Activated T-cell treated with anti-CD3 and anti-CD28 coated beads for 24 hours (primary cell): ENCODE measurements around the gene SUMF1.
A peak's percentile ranks its signal among the peaks of the same experiment; 100 is the strongest.

Source experiments
- DNase-seq: peaks from one replicate; pipeline ENCODE4 v3.0.0-alpha.2; 2020; ENCODE audit warnings: low read depth

The SUMF1 gene

GRCh38 chr3:4413467-4413866, 53.6 kb downstream of the SUMF1 start:
- DNase-seq, result no peak

GRCh38 chr3:4411833-4412232, 55.2 kb downstream of the SUMF1 start:
- DNase-seq, result no peak

GRCh38 chr3:4411236-4411635, 55.8 kb downstream of the SUMF1 start:
- DNase-seq, result no peak

GRCh38 chr3:4410606-4411005, 56.5 kb downstream of the SUMF1 start:
- no peak for DNase-seq

GRCh38 chr3:4409971-4410573, 57.0 kb downstream of the SUMF1 start:
- DNase-seq, result no peak

GRCh38 chr3:4409415-4409814, 57.7 kb downstream of the SUMF1 start:
- DNase-seq, result peak; percentile 25

GRCh38 chr3:4408958-4409357, 58.1 kb downstream of the SUMF1 start:
- no peak for DNase-seq

- no peak for DNase-seq
Observed at GRCh38 chr3:4407941-4408340, 59.1 kb downstream of the SUMF1 start.

- no peak for DNase-seq
Observed at GRCh38 chr3:4406746-4407568, 60.1 kb downstream of the SUMF1 start.

- no peak for DNase-seq
Observed at GRCh38 chr3:4404881-4405280, 62.2 kb downstream of the SUMF1 start.

- DNase-seq, result no peak
Observed at GRCh38 chr3:4401441-4401840, 65.6 kb downstream of the SUMF1 start.

- no peak for DNase-seq
Observed at GRCh38 chr3:4399476-4399875, 67.6 kb downstream of the SUMF1 start.

GRCh38 chr3:4398941-4399245, 68.2 kb downstream of the SUMF1 start:
- no peak for DNase-seq

- DNase-seq, result no peak
Observed at GRCh38 chr3:4398120-4398940, 68.7 kb downstream of the SUMF1 start.

GRCh38 chr3:4397466-4397865, 69.6 kb downstream of the SUMF1 start:
- no peak for DNase-seq

- no peak for DNase-seq
Observed at GRCh38 chr3:4396542-4396941, 70.5 kb downstream of the SUMF1 start.

GRCh38 chr3:4396006-4396405, 71.1 kb downstream of the SUMF1 start:
- no peak for DNase-seq

- DNase-seq, result no peak
Observed at GRCh38 chr3:4395448-4395847, 71.6 kb downstream of the SUMF1 start.

- DNase-seq, result no peak
Observed at GRCh38 chr3:4394567-4394966, 72.5 kb downstream of the SUMF1 start.

- peak; percentile 17 for DNase-seq
Observed at GRCh38 chr3:4394048-4394447, 73.0 kb downstream of the SUMF1 start.

- DNase-seq, result no peak
Observed at GRCh38 chr3:4392992-4393391, 74.1 kb downstream of the SUMF1 start.

- no peak for DNase-seq
Observed at GRCh38 chr3:4387210-4388204, 79.6 kb downstream of the SUMF1 start.
